Natural killer cell (primary cell): ENCODE measurements around the gene ZFYVE19. TPM values are rescaled to one million over a fixed set of nuclear protein-coding genes. Genes with fewer than 3 reads are reported as not detected.

Experiments
- ATAC-seq, 3 donors: fragments of 150-1000 bp in 2 of 3; fragments of 200-7000 bp in 1 of 3; cut with Tn5 transposase; 1 replicate in 1 of 3; 2 replicates in 2 of 3; pipeline ENCODE4 v1.10.0; 2021; ENCODE audit warnings: mild to moderate bottlenecking in 2 of 3, moderate library complexity in 2 of 3
- DNase-seq, 2 donors: peaks; one replicate each; pipeline versions ENCODE4 v3.0.0 to v3.0.0-alpha.2; 2013 to 2021; ENCODE audit warnings: mixed read lengths in 1 of 2
- H3K27ac ChIP-seq: one replicate; pipeline ENCODE4 v1.5.1; 2013; ENCODE audit warnings: mild to moderate bottlenecking, low read length
- H3K27me3 ChIP-seq: one replicate; pipeline ENCODE4 v1.6.1; 2013; ENCODE audit warnings: low read length; ENCODE audit not compliant: control insufficient read depth, insufficient read depth
- H3K36me3 ChIP-seq: one replicate; pipeline ENCODE4 v1.6.1; 2013; ENCODE audit warnings: low read length; ENCODE audit not compliant: control insufficient read depth, insufficient read depth
- H3K4me1 ChIP-seq: one replicate; pipeline ENCODE4 v1.6.1; 2013; ENCODE audit warnings: low read length; ENCODE audit not compliant: control insufficient read depth, insufficient read depth
- H3K4me3 ChIP-seq: one replicate; pipeline ENCODE4 v1.5.1; 2013; ENCODE audit warnings: low read length
- H3K9me3 ChIP-seq: one replicate; pipeline ENCODE4 v1.6.1; 2013; ENCODE audit warnings: low read length; ENCODE audit not compliant: control insufficient read depth, insufficient read depth
- H3K27ac Mint-ChIP-seq, 2 donors: one replicate each; pipeline ENCODE4 v1.8.0; 2022; ENCODE audit warnings: mild to moderate bottlenecking in 2 of 2, mixed read lengths in 2 of 2, moderate library complexity in 1 of 2
- H3K27me3 Mint-ChIP-seq, 2 donors: one replicate each; pipeline ENCODE4 v1.8.0; 2022; ENCODE audit warnings: low read depth in 2 of 2, mixed read lengths in 2 of 2
- H3K36me3 Mint-ChIP-seq: one replicate; pipeline ENCODE4 v1.8.0; 2022; ENCODE audit warnings: mixed read lengths
- H3K4me1 Mint-ChIP-seq, 2 donors: one replicate each; pipeline ENCODE4 v1.8.0; 2022; ENCODE audit warnings: mixed read lengths in 2 of 2
- H3K4me3 Mint-ChIP-seq: one replicate; pipeline ENCODE4 v1.8.0; 2022; ENCODE audit warnings: mild to moderate bottlenecking, moderate library complexity, mixed read lengths
- H3K9me3 Mint-ChIP-seq, 2 donors: one replicate each; pipeline ENCODE4 v1.8.0; 2022; ENCODE audit warnings: mixed read lengths in 2 of 2
- WGBS: methylation state at CpG from one replicate; pipeline ENCODE4 v1.1.7; 2013; ENCODE audit warnings: missing lambda C conversion rate; ENCODE audit not compliant: insufficient coverage; 5-methylcytosine and 5-hydroxymethylcytosine counted together
- intact Hi-C: fragments of 100-400 bp; cut with micrococcal nuclease; formaldehyde crosslinking; loops from one replicate; pipeline ENCODE4 v1.14.2; 2022
- total RNA-seq, 4 donors: library from RNA; stranded (reverse); fragments of 120-200 nt in 1 of 4; gene quantifications; one replicate each; pipeline versions ENCODE4 v1.2.3 to v1.2.4, GENCODE V29; 2013 to 2022
- TF ChIP-seq, protein P1 (sequence below): fragments of 200-600 bp; IDR thresholded peaks from one replicate; pipeline ENCODE4 v1.8.0; 2022; ENCODE audit warnings: antibody characterized with exemption

ZFYVE19 gene
- total RNA-seq, 3 donors from 2014 or later (not counting 1 experiment from before 2014, with no cell fraction given), result 16.4 to 19.7 (median 18.5) TPM

DNA sequence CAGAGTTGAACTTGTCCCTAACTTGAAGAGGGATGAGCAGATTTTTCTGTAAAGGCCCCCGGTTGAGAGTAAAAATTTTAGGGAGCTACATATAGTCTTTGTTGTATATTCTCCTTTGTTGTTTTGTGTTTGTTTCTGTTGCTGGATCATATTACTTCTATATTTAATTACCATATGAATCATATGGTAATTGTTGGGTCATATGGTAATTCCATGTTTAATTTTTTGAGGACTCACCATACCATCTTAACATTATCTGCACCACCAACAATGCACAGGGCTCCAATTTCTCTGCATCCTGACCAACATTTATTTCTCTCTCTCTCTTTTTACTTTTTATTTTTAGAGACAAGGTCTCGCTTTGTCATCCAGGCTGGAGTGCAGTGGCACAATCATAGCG is 7.4 kb upstream of the ZFYVE19 start:
- ATAC-seq, result no peak
- Mint-ChIP-seq H3K27me3 (no peaks in the 10 kb centered on the region), H3K9me3 (no peaks in the 10 kb centered on the region), H3K27ac (peak overlapping the region in 1 of 2 donors; percentile 27), H3K36me3 (no peaks in the 10 kb centered on the region), H3K4me1 (peaks cover 16 to 25% of the 10 kb centered on the region in 2 donors), H3K4me3 (no peak overlapping the region)
- H3K4me3 ChIP-seq, result no peak overlapping the region
- no peaks in the 10 kb centered on the region for H3K9me3 ChIP-seq
- WGBS, result 98% methylated on average over 3 of the region's 3 CpGs
- H3K4me1 ChIP-seq, result no peaks in the 10 kb centered on the region
- TF ChIP-seq, protein P1, sequence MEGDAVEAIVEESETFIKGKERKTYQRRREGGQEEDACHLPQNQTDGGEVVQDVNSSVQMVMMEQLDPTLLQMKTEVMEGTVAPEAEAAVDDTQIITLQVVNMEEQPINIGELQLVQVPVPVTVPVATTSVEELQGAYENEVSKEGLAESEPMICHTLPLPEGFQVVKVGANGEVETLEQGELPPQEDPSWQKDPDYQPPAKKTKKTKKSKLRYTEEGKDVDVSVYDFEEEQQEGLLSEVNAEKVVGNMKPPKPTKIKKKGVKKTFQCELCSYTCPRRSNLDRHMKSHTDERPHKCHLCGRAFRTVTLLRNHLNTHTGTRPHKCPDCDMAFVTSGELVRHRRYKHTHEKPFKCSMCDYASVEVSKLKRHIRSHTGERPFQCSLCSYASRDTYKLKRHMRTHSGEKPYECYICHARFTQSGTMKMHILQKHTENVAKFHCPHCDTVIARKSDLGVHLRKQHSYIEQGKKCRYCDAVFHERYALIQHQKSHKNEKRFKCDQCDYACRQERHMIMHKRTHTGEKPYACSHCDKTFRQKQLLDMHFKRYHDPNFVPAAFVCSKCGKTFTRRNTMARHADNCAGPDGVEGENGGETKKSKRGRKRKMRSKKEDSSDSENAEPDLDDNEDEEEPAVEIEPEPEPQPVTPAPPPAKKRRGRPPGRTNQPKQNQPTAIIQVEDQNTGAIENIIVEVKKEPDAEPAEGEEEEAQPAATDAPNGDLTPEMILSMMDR, result no peak
- intact Hi-C loops, result no loop called here
- no peaks in the 10 kb centered on the region for H3K27me3 ChIP-seq
- peaks cover 2% of the 10 kb centered on the region for H3K36me3 ChIP-seq
- no peak overlapping the region for H3K27ac ChIP-seq
- no peak for DNase-seq

DNA sequence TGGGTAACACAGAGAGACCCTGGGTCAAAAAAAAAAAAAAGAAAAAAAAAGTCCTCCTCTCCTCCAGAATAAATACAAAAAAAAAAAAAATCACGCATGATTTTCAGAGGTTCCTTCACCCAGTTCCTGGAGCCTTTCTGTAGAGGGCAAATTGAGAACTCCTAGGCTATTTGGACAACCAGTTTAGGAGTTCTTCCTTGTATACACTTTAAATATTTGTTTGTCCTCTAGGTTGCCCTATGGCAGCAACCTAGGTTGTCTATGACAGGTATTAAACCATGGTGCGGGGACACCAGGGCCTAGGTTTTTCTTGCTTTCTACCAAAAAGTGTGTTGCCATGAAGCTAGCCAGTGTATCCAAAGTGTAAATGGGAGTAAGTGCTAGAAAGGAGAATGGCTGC is 3.8 kb upstream of the ZFYVE19 start:
- no peaks in the 10 kb centered on the region for H3K27me3 ChIP-seq
- H3K4me3 Mint-ChIP-seq, result no peak overlapping the region
- no peak overlapping the region for H3K27ac ChIP-seq
- no peaks in the 10 kb centered on the region for H3K9me3 Mint-ChIP-seq
- H3K36me3 ChIP-seq, result peaks cover 2% of the 10 kb centered on the region
- TF ChIP-seq, protein P1, result no peak
- ATAC-seq, result no peak
- no peak for DNase-seq
- H3K4me3 ChIP-seq, result no peak overlapping the region
- intact Hi-C loops, result no loop called here
- peaks cover 17% of the 10 kb centered on the region for H3K4me1 ChIP-seq
- no peaks in the 10 kb centered on the region for H3K9me3 ChIP-seq
- H3K27me3 Mint-ChIP-seq, result no peaks in the 10 kb centered on the region
- H3K27ac Mint-ChIP-seq, result no peak overlapping the region
- H3K36me3 Mint-ChIP-seq, result no peaks in the 10 kb centered on the region
- H3K4me1 Mint-ChIP-seq, result peaks cover 23 to 30% of the 10 kb centered on the region in 2 donors
- WGBS, result 100% methylated on average over 1 of the region's 2 CpGs

DNA sequence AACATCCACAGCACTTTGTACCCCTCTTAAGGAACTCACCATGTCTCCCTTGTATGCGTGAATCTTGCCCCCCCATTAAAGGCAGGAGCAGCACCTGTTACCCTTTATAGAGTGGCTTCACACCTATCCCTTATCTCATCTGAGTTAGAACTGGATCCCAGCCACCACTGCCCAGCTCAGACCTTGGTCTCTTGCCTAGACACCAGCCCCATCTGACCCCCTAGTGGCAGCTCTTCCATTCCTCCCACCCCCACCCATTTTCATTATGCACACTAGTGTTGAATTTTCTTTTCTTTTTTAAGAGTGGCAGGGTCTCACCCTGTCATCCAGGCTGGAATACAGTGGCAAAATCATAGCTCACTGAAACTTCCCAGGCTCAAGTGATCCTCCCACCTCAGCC is 3.2 kb upstream of the ZFYVE19 start:
- H3K4me1 Mint-ChIP-seq, result peaks cover 21 to 28% of the 10 kb centered on the region in 2 donors
- no peaks in the 10 kb centered on the region for H3K27me3 Mint-ChIP-seq
- no peak overlapping the region for H3K27ac ChIP-seq
- WGBS, result 80% methylated on average over 1 of the region's 1 CpG
- H3K4me1 ChIP-seq, result peaks cover 20% of the 10 kb centered on the region
- H3K27ac Mint-ChIP-seq, result no peak overlapping the region
- no peak overlapping the region for H3K4me3 Mint-ChIP-seq
- no peak for DNase-seq
- H3K9me3 Mint-ChIP-seq, result no peaks in the 10 kb centered on the region
- no peaks in the 10 kb centered on the region for H3K27me3 ChIP-seq
- intact Hi-C loops, result no loop called here
- no peaks in the 10 kb centered on the region for H3K36me3 Mint-ChIP-seq
- no peak for ATAC-seq
- H3K36me3 ChIP-seq, result no peaks in the 10 kb centered on the region
- no peak overlapping the region for H3K4me3 ChIP-seq
- TF ChIP-seq, protein P1, result no peak
- no peaks in the 10 kb centered on the region for H3K9me3 ChIP-seq

DNA sequence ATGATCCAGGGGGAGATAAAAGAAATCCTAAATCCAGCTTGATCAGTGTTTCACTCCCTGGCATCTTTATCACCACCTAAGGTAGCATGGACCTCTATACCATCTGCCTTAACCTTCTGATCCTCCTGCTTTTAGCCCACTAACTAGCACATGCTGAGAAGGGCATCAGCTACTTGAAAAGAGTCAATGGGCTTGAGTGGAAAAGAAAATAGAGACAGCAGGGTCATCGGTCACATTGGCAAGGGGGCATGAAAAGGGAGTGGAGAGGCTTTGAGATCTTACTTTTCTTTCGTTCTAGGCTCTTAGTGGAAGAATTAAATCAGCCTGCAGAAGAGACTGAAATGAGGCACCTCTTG is 239 bp upstream of the ZFYVE19 start:
- no peaks in the 10 kb centered on the region for H3K27me3 Mint-ChIP-seq
- intact Hi-C loops, result loop anchor here (1.0 to 2.0 kb wide), 3 partner anchors 41 to 111 kb away; partner anchors contain the start of genes RAD51 and RMDN3
- no peaks in the 10 kb centered on the region for H3K9me3 Mint-ChIP-seq

More for the DNA sequence above, 239 bp upstream of the ZFYVE19 start:
- DNase-seq (no peak), ATAC-seq (no peak)
- Mint-ChIP-seq H3K36me3 (no peaks in the 10 kb centered on the region), H3K27ac (peak overlapping the region; percentile 97 to 98), H3K4me3 (peak overlapping the region; percentile 100), H3K4me1 (peaks cover 21 to 23% of the 10 kb centered on the region in 2 donors)
- peak overlapping the region; percentile 99 for H3K4me3 ChIP-seq
- H3K27ac ChIP-seq, result peak overlapping the region; percentile 95
- H3K9me3 ChIP-seq, result no peaks in the 10 kb centered on the region
- H3K4me1 ChIP-seq, result peaks cover 20% of the 10 kb centered on the region
- WGBS, result 0% methylated on average over 2 of the region's 2 CpGs
- TF ChIP-seq, protein P1, result no peak
- peaks cover 6% of the 10 kb centered on the region for H3K36me3 ChIP-seq
- H3K27me3 ChIP-seq, result no peaks in the 10 kb centered on the region
